ENCODE results near the gene ATP5ME. TPM values are rescaled to one million over a fixed set of nuclear protein-coding genes. Genes with fewer than 3 reads are reported as not detected.

The ATP5ME gene
- total and polyA plus RNA-seq, 2 of the 13 experiments (the other 11 are each of a cell fraction or from before 2014, with no cell fraction given): 305 to 753 TPM

- TF ChIP-seq ZNF850 (CRISPR knock-in tag; conservative IDR thresholded peaks at IDR 0.05): no peak
- peak; percentile 77 for TF ChIP-seq RNF2 (conservative IDR thresholded peaks at IDR 0.05; ENCODE audit: low read depth)
- 0 out of 2 replicates have a peak, but pooled peaks have one; percentile 3 for TF ChIP-seq ZNF879 (CRISPR knock-in tag; IDR thresholded peaks at IDR 0.05)
- TF ChIP-seq RCOR2 (CRISPR knock-in tag; IDR thresholded peaks at IDR 0.05): no peak
- TF ChIP-seq JUN (CRISPR knock-in tag; IDR thresholded peaks at IDR 0.05): peak; percentile 58; the same call in 1 of the 2 replicates
- peak; percentile 7; the same call in 1 of the 2 replicates for TF ChIP-seq ZNF790 (CRISPR knock-in tag; IDR thresholded peaks at IDR 0.05; ENCODE audit: borderline replicate concordance)
- TF ChIP-seq MBD4 (IDR thresholded peaks at IDR 0.05; ENCODE audit: borderline replicate concordance, low read length): no peak
- no peak for TF ChIP-seq ZNF674 (CRISPR knock-in tag; IDR thresholded peaks at IDR 0.05; ENCODE audit: low read depth)
- 0 out of 2 replicates have a peak, but pooled peaks have one; percentile 14 for TF ChIP-seq ZFP62 (CRISPR knock-in tag; IDR thresholded peaks at IDR 0.05)
- TF ChIP-seq IRX3 (CRISPR knock-in tag; IDR thresholded peaks at IDR 0.05; ENCODE audit: borderline replicate concordance, low read depth): peak; percentile 45; the same call in 1 of the 2 replicates
- peak; percentile 53; the same call in 1 of the 2 replicates for TF ChIP-seq BORCS8-MEF2B (CRISPR knock-in tag; IDR thresholded peaks at IDR 0.05)
- TF ChIP-seq TFDP2 (CRISPR knock-in tag; IDR thresholded peaks at IDR 0.05): peak; percentile 92
- 0 out of 2 replicates have a peak, but pooled peaks have one; percentile 11 for TF ChIP-seq ZNF136 (CRISPR knock-in tag; IDR thresholded peaks at IDR 0.05; ENCODE audit: low read depth)
- no peak for TF ChIP-seq DDIT3 (CRISPR knock-in tag; IDR thresholded peaks at IDR 0.05)
- no peak for TF ChIP-seq TAF1 (CRISPR knock-in tag; IDR thresholded peaks at IDR 0.05)
- no peak for TF ChIP-seq HNF1A (IDR thresholded peaks at IDR 0.05; ENCODE audit: low read depth)
- TF ChIP-seq HNF1A (CRISPR knock-in tag; IDR thresholded peaks at IDR 0.05; ENCODE audit: borderline replicate concordance): peak; percentile 17; the same call in 1 of the 2 replicates
- TF ChIP-seq ATF7-NPFF (CRISPR knock-in tag; IDR thresholded peaks at IDR 0.05; ENCODE audit: low read depth): 0 out of 2 replicates have a peak, but pooled peaks have one; percentile 21
- no peak; the same call in 1 of the 2 replicates for TF ChIP-seq ZNF629 (CRISPR knock-in tag; conservative IDR thresholded peaks at IDR 0.05)
- TF ChIP-seq SNAPC2 (CRISPR knock-in tag; IDR thresholded peaks at IDR 0.05): 0 out of 2 replicates have a peak, but pooled peaks have one; percentile 28
- no peak for TF ChIP-seq ZNF354B (CRISPR knock-in tag; IDR thresholded peaks at IDR 0.05)
These were observed 556 bp downstream of the ATP5ME start (continued) for GRCh38 chr4:673349-674091.

Data from HepG2 (cell line).